Left renal cortex interstitium (tissue), 4 donors: ENCODE data around the gene ZNF275. TPM values are rescaled to one million over a fixed set of nuclear protein-coding genes. Genes with fewer than 3 reads are reported as not detected.
"Not testable (repeated sequence)": the region's sequence is repeated elsewhere in the genome, so short reads cannot be mapped to it uniquely, and the experiment has no call there.

Experiments used
- DNase-seq, 4 donors: peaks; one replicate each; pipeline ENCODE4 v3.0.0-alpha.2; 2013; ENCODE audit warnings: low read depth in 4 of 4, low spot score in 2 of 4, missing footprints in 1 of 4
- polyA plus RNA-seq, 4 donors: library from polyadenylated mRNA; unstranded; fragments of 120-200 nt; gene quantifications; one replicate each; pipeline ENCODE4 v1.2.1, GENCODE V29; 2013; ENCODE audit not compliant: insufficient read length in 4 of 4

The ZNF275 gene
- polyA plus RNA-seq, 4 donors = 16.8 to 21.7 (median 19.0) TPM

DNA sequence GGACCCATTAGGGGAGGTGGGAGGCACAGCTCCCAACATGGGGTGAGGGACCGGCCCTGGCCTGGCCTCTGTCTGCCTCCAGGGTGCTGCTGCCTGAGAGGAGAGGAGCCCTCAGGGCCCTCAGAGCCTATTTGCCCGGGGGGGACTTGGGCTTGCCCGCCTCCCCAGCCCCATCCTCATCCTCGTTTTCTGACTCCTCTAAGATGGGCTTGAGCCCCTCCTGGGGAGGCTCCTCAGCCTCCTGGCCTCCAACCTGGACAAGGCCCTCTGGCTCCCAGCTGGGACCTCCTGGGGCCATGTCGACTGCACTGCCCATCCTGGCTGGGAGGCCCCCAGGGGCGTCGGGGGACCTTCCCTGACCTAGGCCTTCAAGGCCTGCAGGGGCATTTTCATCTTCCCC is 15.1 kb upstream of the ZNF275 start:
- DNase-seq = no peak

DNA sequence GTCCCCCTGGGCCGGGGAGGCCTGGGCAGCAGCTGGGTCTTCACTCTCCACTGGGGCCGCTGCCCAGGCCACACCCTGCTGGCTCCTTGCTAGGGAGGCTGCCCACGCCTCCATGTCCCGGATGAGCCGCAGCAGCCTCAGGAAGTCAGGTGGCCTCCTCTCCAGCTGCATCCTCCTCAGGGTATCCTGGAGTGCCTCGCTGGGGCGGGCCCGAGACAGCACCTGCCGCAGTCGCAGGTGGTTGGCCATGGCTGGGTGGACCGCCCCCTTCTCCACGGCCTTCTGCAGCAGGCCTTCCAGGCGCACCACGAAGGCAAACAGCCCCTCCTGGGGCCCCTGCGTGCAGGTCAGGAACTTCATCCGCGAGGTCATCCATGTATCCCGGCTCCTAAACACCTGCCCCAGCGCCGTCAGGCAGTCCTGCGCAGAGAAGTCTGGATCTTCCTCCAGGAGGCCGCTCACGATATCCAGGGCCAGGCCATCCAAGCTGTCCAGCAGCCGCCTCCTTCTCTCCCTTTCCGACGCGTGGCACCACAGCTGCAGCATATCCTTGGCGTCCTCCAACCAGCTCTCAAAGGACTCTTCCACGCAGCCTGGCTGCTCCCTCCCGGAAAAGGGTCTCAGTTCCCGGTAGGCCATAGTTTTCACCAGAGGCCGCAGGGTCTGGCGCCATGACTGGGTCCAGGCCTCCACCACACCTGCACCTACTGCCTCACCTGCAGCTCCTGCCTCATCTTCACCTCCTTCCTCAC is 14.5 kb upstream of the ZNF275 start:
- DNase-seq = no peak

DNA sequence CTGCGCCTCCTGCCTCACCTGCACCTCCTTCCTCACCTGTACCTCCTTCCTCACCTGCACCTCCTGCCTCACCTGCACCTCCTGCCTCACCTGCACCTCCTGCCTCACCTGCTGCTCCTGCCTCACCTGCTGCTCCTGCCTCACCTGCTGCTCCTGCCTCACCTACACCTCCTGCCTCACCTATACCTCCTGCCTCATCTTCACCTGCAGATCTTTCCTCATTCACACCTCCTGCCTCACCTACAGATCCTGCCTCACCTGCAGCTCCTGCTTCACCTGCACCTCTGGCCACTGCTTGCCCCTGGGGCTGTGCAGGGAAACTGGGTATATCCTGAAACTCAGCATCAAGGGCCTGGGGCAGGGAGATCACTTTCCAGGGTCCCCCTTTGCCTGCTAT is 13.9 kb upstream of the ZNF275 start:
- not testable (repeated sequence) for DNase-seq

DNA sequence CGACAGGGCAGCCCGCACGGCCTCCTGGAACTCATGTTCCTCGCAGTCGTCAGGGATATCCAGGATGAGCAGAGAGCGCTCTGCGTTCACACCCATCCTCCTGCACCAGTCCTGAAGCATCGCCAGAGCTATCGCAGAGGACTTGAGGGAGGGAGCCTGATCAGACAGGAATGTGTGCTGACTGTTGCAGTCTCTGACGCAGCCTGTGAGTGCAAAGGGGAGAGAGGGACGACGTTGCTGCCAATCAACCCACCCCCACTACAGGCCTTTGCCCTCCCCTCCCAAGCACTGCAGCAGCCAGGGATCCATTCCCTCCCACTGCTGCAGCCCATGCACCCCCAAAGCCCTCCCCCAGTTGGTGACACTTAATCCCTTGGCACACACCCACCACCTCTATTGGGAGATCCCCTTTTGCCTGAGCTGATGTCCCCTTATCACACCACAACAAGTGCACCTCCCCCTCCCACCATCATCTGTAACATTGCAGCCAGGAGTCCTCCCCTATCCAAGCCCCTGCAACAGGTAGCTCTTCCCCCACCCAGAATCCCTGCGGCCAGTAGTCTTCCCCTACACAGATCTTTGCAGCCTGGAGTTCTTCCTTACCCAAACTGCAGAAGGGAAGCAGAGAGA is 13.3 kb upstream of the ZNF275 start:
- DNase-seq = no peak

DNA sequence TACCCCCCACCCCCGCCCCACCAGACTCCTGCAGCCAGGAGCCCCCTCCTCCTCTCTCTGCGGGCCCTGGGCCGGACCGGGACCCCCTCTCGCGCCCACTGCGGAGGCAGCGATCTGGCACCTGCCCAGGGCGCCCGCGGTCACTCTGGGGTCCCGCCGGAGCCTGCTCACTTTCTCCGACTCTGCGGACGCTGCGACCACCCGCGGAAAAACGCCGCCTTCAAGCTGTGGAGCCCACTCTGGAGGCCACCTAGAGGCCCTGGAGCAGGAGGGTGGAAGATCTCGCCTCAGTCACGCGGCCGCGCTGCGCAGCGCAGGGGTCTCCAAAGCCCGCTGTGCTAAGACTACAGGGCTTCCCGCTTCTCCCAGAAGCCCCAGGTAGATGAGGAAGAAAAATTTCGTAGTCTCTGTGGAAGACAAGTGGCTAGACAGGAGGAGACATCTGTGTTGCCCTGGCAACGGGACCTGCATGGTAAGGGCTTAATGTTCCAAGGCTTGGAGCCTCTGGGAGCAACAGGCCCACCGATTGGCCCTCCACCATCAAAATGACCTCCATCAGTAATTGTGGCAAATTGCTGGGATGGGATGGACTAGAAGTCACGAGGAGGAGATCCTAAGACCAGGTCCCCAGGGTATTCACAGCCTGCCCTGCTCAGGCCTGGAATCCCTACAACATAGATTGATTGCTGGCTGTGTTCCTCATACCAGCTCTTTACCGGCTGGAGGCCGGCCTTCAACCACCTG is 12.4 kb upstream of the ZNF275 start, which contains the start of gene PNMA6F:
PNMA6F (minus strand) TSS at position 387 of the 744 bp plus-strand sequence. CDS start 1,093 bp downstream, outside the sequence.
- no peak for DNase-seq

DNA sequence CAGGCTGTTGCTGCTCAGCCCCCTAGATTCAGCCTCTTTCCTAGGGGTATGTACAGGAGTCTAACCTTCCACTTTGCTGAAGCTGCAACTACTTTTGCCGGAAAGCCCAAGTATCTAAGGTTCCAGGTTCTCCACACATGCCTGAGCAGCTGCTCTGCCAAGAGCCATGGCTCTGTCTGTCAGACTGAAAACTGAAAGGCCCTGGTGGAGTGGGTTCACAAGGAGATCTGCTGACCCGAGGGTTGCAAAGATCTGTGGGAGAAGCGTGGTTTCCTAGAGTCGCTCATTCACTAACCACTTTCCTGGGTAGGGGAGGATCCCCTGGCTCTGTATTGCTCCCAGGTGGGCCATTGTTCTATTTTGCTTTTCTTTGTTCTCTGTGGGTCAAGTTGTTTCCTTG is 6.4 kb upstream of the ZNF275 start:
- DNase-seq = no peak

DNA sequence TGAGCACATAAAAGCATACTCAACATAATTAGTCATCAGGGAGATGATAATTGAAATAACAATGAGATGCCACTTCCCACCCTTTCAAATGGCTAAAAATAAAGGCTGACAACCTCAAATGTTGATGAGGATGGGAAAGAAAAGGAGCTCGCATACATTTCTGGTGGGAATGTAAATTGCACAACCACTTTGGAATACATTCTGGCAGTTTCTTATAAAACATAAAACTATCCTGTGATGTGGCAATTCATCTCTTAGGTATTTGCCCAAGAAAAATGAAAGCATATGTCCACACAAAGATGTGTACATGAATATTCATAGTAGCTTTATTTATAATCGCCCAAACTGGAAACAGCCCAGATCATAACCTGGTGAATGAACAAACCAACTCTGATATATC is 687 bp upstream of the ZNF275 start:
- DNase-seq = no peak

DNA sequence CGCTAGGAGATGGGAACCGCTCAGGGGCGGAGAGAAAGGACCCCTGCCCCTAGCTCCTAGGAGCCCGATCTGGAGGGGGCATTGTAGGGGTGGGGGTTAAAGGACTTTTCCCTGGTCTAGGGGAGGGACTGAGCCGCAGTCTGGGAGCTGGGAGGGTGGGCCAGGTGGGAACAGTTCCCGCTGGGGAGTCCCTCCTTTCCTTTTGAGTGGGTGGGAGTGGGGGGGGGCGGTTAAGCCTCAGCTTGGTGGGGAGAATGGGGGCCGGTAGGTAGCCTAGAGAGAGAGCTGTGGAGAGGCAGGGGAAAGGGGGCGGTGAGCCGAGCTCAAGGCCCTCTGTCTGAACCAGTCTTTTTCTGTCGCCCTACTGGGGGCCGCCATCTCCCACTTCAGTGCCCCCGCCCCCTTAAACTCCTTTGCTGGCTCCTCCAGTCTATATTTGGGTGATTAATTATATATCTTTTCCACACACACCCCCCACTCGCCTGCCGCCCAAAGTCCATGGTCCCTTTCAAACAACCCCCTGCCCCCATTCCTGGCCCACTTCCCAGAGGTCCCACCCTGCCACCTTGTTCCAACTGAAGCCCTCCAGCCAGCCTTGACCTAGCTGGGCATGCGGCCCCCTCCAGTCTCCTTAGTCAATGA is 822 bp downstream of the ZNF275 start:
- no peak for DNase-seq

DNA sequence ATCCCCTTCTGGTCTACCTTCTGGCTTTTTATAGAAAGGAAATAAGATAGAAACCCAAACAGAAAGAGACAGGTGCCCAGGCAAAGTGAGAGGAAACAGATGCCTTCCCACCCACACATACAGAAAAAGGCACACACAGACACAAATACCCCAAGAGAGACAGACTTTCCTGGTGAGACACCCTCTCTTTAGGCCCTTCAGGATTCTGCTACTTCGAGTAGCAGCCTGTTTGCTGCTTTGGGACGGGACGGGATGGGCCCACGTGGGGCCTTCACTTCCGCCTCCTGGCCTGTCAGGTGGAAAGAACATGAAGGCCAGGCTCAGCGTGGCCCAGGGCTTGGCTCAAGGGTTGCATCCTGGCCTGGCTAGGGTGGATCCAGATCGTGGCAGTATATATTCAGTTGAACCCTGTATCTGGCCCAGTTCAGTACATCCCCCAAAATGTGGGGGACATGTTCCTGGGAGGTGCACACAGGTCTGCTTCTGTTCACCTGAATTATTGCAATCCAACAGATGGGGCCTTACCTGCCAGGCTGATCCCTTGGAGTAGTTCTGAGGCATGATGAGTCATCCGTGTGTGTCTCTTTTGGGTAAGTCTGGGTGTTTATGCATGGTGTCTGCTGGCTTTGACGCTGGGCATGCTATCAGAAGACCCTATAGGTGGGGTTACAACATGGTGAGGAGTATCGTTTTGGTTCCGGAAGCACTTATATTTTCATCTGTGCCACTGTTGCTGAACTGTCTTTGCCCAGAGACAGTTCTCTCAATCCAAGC is 2.4 kb downstream of the ZNF275 start:
- no peak for DNase-seq

DNA sequence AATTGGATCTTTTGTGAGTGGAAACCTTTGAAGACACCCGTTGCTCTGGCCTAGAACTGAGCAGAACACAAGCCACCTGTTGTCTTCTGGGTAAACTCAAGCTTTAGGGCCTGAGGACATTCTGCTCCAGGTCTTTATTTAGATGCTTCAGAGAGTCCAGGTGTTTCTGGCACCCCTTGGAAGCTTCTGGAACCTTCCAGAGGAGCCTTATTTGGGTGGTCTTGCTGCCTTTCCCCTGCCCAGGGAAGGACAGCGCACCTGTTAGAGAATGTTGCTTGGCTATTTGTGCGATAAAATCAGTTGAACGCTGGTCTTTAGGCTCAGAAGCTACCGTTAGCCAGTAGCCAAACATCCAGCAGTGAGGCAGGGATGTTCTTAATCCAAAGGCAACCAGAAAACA is 3.0 kb downstream of the ZNF275 start:
- DNase-seq = no peak

DNA sequence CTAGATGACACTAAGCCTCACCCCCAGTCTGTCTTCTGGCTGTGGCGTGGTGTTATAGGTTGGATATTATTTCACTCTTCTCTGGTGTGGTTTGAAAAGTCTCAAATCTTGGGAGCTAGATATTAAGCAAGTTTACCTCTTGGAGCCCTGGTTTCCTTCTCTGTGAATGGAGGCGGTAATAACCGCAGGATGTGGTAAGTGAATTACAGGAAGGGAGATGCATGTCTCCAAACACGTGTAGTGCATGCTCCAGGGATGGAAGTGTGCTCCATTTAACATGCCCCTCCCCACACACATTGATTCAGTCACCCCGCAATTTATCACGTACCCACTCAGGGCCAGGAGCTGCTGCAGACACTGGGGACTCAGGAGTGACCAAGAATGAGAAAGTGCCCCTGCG is 4.9 kb downstream of the ZNF275 start:
- DNase-seq = no peak

DNA sequence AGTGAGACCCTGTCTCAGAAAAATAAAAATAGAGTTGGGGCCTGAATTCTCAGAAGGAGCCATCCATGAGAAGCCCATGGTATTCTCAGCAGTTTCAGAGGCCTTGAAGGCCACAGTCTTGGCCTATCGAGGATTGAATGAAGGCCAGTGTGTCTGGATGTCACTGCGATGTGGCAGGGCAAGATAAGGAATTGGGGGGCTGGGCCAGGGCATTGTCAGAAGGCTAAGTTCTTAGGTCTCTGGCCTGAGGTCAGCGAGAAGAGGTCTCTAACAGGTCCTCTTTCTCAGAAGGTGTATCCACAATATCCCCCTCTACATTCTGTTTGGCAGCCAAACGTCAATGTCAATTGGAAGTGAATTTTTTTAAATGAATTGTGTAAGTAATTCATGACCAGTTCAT is 5.7 kb downstream of the ZNF275 start:
- DNase-seq = no peak

DNA sequence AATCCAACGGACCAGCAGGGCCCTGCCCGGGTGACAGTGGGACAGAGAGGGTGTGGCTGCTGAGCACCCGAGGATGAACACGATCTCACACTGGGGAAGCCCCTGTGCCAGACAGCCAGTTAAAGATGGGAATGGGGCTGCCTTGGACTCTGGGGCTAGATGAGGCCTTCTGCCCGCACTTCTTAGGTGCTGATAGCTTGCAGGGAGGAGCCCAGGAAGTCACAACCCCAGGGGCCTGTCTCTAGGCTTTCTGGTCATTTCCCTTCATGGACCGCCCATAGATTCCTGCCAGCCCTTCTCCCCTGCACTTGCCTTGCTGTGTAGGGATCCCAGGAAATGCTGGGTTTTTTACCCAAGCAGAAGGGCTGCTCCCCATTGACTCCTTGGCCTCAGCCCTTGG is 6.2 kb downstream of the ZNF275 start:
- no peak for DNase-seq

DNA sequence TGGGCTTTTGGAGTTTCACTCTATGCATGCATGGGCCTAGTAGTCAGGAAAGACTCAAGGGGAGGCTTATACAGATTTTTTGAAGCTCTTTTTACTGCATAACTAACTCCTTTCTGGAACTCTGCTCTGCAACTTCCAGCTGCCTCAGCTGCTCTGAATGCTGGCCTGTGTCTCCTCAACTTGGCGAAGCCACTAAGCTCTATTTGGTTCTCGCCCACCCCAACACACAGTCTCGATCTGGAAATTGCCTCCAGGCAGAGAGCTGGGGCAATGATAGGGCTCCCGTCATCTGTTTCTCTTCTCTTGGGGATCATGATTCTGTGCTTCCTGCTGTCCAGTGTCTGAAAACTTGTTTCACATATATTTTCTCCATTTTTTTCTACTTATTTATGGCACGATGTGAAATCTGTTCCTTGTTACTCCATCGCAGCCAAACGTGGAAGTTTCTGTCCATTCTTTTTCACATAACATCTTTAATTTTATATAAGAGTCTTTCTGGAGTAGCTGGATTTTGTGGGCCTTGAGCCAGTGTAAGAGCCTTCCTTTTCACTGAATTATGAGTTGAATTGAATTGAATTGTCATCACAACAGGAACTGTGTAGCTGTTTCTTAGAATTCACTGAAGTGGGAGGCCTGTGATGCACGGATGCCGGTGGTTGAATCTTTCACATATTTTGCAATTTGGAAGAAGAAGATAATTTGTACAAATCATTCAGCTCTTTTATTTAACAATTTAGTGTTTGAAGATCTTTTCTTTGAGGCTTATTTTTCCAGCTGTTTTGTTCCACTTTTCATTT is 9.0 kb downstream of the ZNF275 start:
- no peak for DNase-seq

DNA sequence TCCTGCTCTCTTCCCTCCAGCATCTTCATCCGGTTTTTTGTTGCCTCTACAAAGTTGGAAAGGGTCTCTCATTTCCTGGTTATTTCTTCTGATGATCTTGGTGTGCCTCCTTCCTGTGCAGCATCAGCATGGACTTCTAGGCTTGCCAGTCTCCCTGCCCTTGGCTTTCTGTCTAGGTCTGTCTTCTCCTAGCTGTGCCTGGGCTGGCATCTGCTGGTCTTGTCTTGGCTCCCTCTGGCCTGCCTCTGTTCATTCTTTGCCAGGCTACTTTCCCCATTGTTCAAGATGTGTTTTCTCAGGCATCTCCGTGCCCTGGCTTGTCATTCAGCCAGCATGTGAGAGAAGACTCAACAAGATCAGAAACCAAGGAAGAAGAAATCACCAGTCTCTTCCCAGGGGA is 9.7 kb downstream of the ZNF275 start:
- DNase-seq = no peak

DNA sequence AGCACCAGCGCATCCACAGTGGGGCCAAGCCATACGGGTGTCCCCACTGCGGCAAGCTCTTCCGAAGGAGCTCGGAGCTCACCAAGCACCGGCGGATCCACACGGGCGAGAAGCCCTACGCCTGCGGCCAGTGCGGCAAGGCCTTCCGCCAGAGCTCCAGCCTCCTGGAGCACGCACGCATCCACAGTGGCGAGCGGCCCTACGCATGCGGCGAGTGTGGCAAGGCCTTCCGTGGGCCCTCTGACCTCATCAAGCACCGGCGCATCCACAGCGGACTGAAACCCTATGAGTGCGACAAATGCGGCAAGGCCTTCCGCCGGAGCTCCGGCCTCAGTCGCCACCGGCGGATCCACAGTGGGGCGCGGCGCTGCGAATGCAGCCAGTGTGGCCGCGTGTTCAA is 13.6 kb downstream of the ZNF275 start:
- no peak for DNase-seq

DNA sequence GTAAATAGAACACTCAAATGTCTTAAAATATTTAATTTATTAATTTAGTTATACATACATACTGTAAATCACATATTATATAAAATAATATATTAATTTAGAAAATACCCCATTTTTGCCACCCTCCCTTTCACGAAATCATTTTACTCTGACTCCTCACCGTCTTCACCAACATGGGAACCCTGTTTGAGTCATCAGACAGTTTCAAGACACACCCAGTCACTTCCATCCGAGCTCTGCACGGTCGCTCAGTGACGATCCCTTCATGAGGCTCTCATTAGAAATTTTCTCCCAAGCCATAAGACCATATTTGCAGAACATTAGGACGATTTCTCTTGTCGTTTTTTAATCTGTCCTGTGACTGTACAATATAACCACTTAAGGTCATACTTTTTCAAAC is 14.5 kb downstream of the ZNF275 start:
- DNase-seq = no peak

DNA sequence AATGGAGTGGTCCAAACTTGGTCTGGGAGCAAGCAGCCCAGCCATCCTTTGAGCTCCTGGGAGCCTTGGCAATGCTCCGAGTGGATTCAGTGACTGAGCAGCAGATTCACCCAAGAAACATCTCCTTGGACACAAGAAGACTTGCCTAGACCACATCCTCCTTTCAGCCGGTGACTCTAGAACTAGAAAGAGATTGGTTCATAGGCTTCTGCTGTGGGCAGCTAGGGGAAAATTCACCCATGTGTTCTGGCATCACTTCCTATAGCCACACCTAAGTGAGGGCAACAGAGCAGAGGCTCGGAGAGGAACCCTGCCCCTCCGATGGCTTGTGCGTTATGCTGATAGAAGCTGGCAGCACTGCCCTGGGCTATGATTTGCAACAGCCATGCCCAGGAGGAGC is 16.0 kb downstream of the ZNF275 start:
- no peak for DNase-seq

DNA sequence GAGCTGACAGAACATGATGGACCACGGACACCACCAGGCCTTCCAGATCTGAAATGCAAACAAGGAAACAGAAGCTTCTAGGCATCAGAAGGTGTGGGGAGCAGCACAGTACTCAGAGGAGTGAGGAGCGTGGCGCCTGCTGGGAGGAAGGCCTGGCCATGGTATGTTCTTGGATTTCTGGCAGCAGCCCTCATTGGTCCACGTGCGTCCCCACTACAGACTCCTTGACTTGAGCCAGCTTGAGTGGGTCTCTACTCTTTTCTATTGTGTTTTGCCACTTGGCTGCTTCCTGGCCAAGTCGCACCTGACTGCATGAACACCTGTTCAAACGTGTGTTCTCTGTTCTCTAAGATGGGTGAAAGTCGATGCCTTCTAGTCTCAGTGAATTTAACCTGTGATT is 18.0 kb downstream of the ZNF275 start:
- DNase-seq = no peak

DNA sequence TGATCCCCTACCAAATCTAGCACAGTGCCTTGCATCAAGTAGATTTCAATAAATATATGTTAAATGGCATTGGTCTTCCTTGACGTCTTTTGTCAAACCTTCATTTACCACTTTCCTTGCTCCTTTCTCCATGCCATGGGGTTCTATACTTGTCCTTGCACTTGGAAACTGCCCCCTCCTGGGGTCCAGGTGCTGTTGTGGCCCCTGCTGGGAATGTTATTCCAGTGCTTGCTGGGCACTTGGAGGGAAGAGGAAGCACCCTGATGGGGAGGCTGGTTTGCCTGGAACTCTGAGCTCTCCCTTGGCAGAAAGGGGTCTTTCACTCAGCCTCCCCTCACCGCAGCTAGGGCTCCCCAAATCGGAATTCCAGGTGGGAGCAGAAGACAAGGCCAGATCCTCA is 18.9 kb downstream of the ZNF275 start:
- no peak for DNase-seq
